ENCODE measurements around the gene CAV3. TPM values are rescaled to one million over a fixed set of nuclear protein-coding genes. Genes with fewer than 3 reads are reported as not detected.
A peak's percentile ranks its signal among the peaks of the same experiment; 100 is the strongest.

The CAV3 gene
- total RNA-seq, 8 experiments from 2014 or later: 0.25 to 0.77 (median 0.46) TPM; not detected in 4

DNA sequence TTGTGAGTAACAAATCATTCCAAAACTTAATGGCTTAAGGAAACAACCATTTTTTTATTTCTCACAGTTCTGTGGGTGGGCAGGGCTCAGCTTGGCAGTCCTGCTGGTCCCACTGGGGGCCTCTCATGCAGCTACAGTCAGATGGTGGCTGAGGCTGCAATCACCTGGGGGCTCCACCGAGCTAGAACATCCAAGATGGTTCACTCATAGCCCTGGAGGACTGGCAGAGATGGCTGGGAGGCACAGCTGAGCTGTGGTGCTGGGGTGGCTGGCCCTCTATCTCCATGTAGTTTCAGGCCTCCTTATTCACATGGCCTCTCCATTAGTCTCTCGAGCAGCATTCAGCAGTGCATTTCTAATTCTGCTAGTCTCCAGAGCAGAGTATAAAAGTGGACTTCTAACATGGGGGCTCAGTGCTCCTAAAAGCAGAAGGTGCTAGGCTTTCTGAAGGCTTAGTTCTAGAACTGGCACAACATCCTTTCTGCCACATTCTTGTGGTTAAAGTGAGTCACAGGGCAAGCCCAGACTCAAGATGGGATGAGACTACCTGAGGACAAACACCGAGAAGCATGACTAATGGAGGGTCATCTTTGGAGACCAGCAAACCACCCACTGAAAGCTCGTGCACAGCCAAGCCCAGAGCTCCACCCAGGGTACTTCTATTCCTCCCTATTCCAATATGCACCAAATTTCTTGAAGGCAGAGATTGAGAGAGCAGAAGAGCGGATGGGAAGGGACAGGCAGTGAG, 6.3 kb downstream of the CAV3 start:
- no peak overlapping the region for H3K4me3 ChIP-seq
- in situ Hi-C loops (cut with MboI; ENCODE audit: low pct_unique_long_range_greater_than_20kb in 2 of 9, low sequenced_read_pairs in 9 of 9, unreplicated experiment in 9 of 9): no loop called here
- peak in 2 of 8 experiments; percentile 54 to 66 for ATAC-seq (replicated peaks in 6 of 8)
- H3K27ac ChIP-seq: no peak overlapping the region
- peaks cover 9 to 13% of the 10 kb centered on the region in 2 donors for H3K4me1 ChIP-seq (replicated peaks in 1 of 2)
- WGBS, 10 experiments: 0 to 100% (median 14%) methylated on average over 1 to 4 of the region's 5 CpGs; no CpG with 5 or more reads in 5 of the 10 experiments

DNA sequence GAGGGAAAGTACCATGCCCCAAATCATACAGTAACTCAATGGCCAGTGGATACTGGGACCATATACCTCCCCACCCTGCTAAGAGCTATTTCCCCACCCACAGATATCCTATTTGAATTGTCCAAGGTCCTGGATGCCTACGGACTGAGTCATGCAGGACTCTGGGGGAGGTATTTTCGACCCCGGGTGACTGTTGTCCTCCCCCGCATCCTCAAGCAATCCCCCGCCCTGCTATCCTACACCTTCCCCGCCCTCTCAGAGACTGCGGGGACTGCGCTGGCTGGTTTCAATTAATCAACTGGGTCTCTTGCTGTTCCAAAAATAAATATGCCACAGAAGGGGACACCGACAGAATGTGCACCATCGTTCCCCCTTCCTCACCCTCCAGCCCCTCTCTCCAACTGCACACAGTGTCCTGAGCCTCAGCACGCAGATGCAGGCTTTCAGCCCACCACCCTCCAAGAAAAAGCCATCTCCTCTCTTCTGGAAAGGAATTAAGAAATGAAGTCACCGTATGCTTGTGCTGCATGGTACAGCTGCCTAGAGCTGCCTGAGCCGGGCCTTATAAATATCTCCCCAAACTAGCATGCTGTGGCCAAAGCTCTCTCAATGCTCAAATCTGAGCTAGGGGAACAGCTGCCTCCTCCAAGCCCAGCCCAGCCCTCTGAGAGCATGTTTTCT, 8.1 kb downstream of the CAV3 start:
- no peak overlapping the region for H3K27ac ChIP-seq
- 0 to 14% (median 10%) methylated on average over 1 to 4 of the region's 13 CpGs; no CpG with 5 or more reads in 6 of the 10 experiments for WGBS, 10 experiments
- peak overlapping the region in 1 of 5 donors; percentile 5 for H3K4me3 ChIP-seq
- peak; percentile 72 to 98 (median 96) for ATAC-seq (replicated peaks in 6 of 8)
- in situ Hi-C loops (cut with MboI; ENCODE audit: low pct_unique_long_range_greater_than_20kb in 2 of 9, low sequenced_read_pairs in 9 of 9, unreplicated experiment in 9 of 9): no loop called here
- H3K4me1 ChIP-seq (replicated peaks in 1 of 2): peaks cover 9 to 13% of the 10 kb centered on the region in 2 donors

DNA sequence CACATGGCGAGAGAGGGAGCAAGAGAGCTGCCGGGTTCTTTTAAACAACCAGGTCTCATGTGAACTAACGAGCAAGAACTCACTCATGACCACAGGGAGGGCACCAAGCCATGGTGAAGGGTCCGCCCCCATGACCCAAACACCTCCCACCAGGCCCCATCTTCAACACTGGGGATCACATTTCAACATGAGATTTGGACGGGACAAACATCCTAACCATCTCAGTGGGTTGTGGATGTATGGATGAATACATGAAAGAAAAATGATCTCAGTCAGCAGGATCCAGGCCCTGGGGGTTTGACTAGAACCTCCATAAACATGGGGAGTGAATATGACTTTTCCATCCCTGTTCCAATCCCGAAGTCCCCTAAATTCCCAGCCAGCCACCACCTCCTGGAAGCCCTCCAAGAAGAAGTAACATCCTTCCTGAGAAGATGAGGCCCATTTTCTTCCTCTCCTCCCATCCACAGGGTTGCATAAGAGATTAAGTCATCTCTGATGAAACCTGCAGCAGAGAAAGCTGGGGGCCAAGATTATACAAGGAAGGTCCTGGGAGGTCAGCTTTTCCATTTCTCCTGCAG, 9.5 kb downstream of the CAV3 start:
- in situ Hi-C loops (cut with MboI; ENCODE audit: low pct_unique_long_range_greater_than_20kb in 2 of 9, low sequenced_read_pairs in 9 of 9, unreplicated experiment in 9 of 9): no loop called here
- Histone ChIP-seq H3K27ac (no peak overlapping the region), H3K4me3 (no peak overlapping the region), H3K4me1 (replicated peaks in 1 of 2) (peaks cover 9 to 13% of the 10 kb centered on the region in 2 donors)
- ATAC-seq (replicated peaks in 6 of 8): no peak
- 45 to 100% (median 86%) methylated on average over 2 to 5 of the region's 6 CpGs; no CpG with 5 or more reads in 5 of the 10 experiments for WGBS, 10 experiments

DNA sequence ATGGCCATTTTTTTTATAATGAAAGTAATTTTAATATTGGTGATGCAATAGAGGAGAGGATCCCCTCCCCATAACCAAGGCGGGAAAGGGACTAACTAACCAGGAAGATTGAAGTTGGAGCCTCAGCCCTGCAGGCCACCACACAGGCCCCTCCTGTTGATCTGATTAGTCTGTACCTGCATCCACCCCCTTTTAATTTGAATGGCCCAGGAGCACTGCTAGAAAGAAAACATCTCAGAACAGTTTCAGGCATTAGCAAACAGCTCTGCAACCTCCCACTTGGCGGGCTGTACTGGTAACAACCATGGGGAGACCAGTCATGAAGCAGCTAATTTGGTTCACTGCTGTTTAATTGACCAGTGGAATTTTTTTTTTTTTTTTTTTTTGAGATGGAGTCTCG, 10.3 kb downstream of the CAV3 start:
- Histone ChIP-seq H3K27ac (no peak overlapping the region), H3K4me3 (no peak overlapping the region), H3K4me1 (replicated peaks in 1 of 2) (peaks cover 9 to 13% of the 10 kb centered on the region in 2 donors)
- 80 to 100% (median 98%) methylated on average over 1 to 3 of the region's 3 CpGs; no CpG with 5 or more reads in 2 of the 10 experiments for WGBS, 10 experiments
- in situ Hi-C loops (cut with MboI; ENCODE audit: low pct_unique_long_range_greater_than_20kb in 2 of 9, low sequenced_read_pairs in 9 of 9, unreplicated experiment in 9 of 9): no loop called here
- no peak for ATAC-seq (replicated peaks in 6 of 8)

DNA sequence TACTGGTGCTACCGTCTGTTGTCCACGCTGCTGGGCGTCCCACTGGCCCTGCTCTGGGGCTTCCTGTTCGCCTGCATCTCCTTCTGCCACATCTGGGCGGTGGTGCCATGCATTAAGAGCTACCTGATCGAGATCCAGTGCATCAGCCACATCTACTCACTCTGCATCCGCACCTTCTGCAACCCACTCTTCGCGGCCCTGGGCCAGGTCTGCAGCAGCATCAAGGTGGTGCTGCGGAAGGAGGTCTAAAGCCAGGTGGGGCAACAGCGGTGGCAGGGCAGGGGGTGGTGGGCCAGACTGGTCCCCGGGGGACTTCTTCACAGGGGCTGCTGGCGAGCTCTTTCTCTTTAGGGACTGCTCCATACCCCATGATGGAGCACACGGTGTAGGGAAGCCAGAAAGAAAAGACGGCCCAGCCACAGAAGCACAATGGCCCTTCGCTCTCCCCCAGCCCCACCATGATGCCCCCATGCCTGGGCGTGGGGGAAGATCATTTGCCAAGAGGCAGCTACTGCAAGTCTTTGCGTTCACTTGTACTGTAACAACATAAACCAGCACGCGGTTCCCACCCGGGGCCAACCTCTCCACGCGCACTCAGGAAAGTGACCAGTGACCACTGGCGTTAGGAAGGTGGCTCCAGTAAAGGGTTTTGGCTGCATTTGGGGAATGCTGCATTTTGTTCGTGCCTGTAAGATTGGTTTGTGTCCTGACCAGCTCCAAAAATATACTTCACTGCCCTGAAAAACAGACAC, 12.2 kb downstream of the CAV3 start:
- Histone ChIP-seq H3K27ac (no peak overlapping the region), H3K4me3 (no peak overlapping the region), H3K4me1 (replicated peaks in 1 of 2) (peaks cover 9 to 13% of the 10 kb centered on the region in 2 donors)
- no peak for ATAC-seq (replicated peaks in 6 of 8)
- WGBS, 10 experiments: 70 to 100% (median 100%) methylated on average over 1 to 13 of the region's 25 CpGs; no CpG with 5 or more reads in 3 of the 10 experiments
- in situ Hi-C loops (cut with MboI; ENCODE audit: low pct_unique_long_range_greater_than_20kb in 2 of 9, low sequenced_read_pairs in 9 of 9, unreplicated experiment in 9 of 9): no loop called here

DNA sequence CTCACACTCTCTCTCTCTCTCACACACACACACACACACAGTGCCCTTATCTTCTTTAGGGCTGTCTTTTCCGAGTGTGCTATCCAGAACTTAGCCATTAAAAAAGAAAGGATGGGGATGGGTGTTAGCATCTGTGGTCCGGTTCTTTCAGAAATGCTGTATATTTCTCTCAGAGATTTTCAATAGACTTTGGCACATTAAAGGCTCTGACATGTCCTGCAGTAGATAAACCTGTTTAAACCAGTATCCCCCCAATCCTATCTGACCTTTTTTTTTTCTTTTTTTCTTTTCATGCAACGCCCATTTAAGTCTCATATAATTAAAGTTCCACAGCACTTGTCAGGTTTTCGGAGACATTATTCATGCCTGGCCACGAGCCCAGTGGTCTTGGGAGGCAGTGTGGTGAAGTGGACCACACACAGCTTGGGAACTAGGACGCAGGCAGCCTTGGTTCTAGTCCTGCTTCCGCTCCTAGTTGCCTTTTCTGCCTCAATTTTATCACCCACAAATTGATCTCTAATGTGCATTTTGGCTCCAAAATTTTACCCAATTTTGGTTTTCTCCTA, 13.3 kb downstream of the CAV3 start:
- H3K4me1 ChIP-seq (replicated peaks in 1 of 2): peaks cover 3 to 8% of the 10 kb centered on the region in 2 donors
- no peak for ATAC-seq (replicated peaks in 6 of 8)
- 42 to 100% (median 69%) methylated on average over 1 to 7 of the region's 7 CpGs; no CpG with 5 or more reads in 1 of the 10 experiments for WGBS, 10 experiments
- no peak overlapping the region for H3K27ac ChIP-seq
- no peak overlapping the region for H3K4me3 ChIP-seq
- in situ Hi-C loops (cut with MboI; ENCODE audit: low pct_unique_long_range_greater_than_20kb in 2 of 9, low sequenced_read_pairs in 9 of 9, unreplicated experiment in 9 of 9): no loop called here

DNA sequence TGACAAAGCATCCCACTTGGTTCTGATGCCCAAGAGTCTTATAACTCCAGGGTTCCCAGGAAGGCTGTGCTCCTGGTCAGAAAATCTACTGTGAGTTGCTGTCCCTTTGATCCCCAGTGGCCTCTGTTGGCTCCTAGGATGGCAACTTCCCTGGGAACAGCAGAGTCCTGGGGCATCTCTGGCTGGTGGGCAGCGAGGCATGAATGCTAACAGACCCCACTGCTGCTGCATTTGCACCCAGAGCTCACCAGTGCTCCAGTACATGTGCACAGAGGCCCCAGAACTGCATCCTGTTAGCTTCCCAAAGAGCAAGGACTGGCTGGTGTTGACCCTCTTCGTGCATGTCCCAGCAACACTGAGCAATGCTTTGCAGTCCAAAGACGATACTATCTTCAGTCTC, 15.7 kb downstream of the CAV3 start:
- Histone ChIP-seq H3K27ac (no peak overlapping the region), H3K4me3 (no peak overlapping the region), H3K4me1 (replicated peaks in 1 of 2) (no peaks in the 10 kb centered on the region)
- in situ Hi-C loops (cut with MboI; ENCODE audit: low pct_unique_long_range_greater_than_20kb in 2 of 9, low sequenced_read_pairs in 9 of 9, unreplicated experiment in 9 of 9): no loop called here
- ATAC-seq (replicated peaks in 6 of 8): no peak
- WGBS, 10 experiments: 58 to 100% (median 82%) methylated on average over 1 to 2 of the region's 3 CpGs; no CpG with 5 or more reads in 6 of the 10 experiments

DNA sequence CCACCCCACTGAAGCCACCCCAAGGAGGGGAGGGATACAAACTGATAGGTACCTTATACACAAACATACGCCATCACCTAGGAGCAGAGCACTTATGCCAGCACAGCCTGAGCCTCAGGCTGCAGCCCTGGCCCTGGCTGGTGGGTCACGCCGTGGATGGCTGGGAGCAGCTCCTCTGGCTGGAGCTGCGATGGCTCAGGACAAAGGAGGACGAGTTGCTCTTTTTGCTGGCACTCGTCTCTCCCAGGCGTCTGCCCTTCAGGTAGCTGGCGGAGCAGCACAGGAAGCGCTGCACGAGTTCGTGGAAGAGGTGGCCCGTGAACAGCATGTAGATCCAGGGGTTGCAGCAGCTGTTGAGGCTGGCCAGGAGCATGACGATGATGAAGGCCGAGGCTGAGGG, 19.2 kb downstream of the CAV3 start:
- 80 to 100% (median 84%) methylated on average over 1 to 5 of the region's 14 CpGs; no CpG with 5 or more reads in 4 of the 10 experiments for WGBS, 10 experiments
- no peak overlapping the region for H3K4me3 ChIP-seq
- in situ Hi-C loops (cut with MboI; ENCODE audit: low pct_unique_long_range_greater_than_20kb in 2 of 9, low sequenced_read_pairs in 9 of 9, unreplicated experiment in 9 of 9): no loop called here
- H3K27ac ChIP-seq: no peak overlapping the region
- ATAC-seq (replicated peaks in 6 of 8): no peak
- H3K4me1 ChIP-seq (replicated peaks in 1 of 2): no peaks in the 10 kb centered on the region

DNA sequence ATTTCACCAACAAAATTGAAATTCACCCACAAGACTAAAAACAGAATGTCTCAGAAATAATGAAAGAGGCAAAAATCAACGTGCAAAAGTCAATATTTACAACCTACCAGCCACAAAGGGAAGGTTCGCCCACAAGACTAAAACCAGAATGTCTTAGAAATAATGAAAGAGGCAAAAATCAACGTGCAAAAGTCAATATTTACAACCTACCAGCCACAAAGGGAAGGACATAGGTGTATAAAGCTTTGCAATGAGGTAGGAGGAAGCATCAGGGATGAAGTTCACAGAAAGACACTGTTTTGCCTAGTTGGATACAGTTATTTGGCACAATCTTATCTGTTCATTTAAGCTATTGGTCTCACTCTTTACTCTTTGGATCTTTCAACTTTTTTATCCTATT, 21.5 kb downstream of the CAV3 start:
- no peak for ATAC-seq (replicated peaks in 6 of 8)
- Histone ChIP-seq H3K4me1 (replicated peaks in 1 of 2) (peaks cover 4 to 15% of the 10 kb centered on the region in 2 donors), H3K4me3 (no peak overlapping the region), H3K27ac (no peak overlapping the region)
- in situ Hi-C loops (cut with MboI; ENCODE audit: low pct_unique_long_range_greater_than_20kb in 2 of 9, low sequenced_read_pairs in 9 of 9, unreplicated experiment in 9 of 9): no loop called here
- 0 to 88% (median 66%) methylated on average over 1 to 3 of the region's 3 CpGs for WGBS, 10 experiments

DNA sequence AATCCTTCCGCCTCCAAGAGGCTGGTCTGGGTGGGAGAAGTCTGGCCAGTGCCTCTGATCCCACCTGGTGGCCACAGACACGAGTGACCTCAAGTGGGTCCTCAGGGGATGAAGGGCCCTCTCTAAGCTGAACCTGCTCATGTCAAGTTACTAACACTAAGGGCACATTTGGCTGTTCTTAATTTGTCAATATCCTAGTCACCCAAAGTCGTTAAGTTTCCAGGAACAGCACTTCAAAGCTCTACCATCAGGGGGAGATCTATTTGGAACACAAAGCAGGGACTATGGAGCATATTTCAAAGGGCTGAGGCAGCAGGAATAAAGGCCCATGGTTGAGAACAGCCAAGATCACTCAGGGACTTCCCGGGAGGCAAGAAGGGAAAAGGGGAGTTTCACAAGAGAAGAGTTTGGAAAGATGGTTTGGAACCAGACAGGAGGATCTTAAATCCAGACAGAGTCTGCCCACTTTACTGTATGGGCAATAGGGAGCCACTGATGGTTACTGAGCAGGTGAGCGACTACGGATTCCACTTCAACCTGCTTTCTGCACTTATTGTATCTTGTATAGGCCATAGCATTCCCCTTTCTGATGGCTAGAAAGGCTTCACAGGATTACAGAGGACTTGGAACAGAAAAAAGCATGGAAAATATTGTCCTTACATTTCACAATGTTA, 22.1 kb downstream of the CAV3 start:
- in situ Hi-C loops (cut with MboI; ENCODE audit: low pct_unique_long_range_greater_than_20kb in 2 of 9, low sequenced_read_pairs in 9 of 9, unreplicated experiment in 9 of 9): no loop called here

DNA sequence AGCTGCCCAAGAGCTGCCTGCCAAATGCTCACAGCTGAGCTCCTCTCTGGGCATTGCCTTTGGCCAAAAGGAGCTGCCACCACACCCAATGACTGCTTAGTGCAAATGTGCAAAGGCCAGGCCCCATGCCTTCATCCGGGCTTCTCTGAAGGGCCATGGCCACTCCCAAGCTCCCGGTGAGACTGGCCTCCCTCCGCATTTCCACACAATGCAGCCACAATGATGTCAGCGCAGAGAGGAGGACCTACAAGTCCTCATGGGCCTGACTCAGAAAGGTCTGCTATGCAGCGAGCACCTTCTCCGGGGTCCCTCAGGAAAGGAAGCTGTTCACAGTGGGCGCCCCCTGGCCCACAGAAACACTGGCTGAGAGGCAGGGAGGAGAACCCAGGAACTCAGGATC, 23.1 kb downstream of the CAV3 start:
- peaks cover 4 to 15% of the 10 kb centered on the region in 2 donors for H3K4me1 ChIP-seq (replicated peaks in 1 of 2)
- H3K4me3 ChIP-seq: no peak overlapping the region
- 60 to 100% (median 87%) methylated on average over 1 to 6 of the region's 7 CpGs; no CpG with 5 or more reads in 6 of the 10 experiments for WGBS, 10 experiments
- in situ Hi-C loops (cut with MboI; ENCODE audit: low pct_unique_long_range_greater_than_20kb in 2 of 9, low sequenced_read_pairs in 9 of 9, unreplicated experiment in 9 of 9): no loop called here
- ATAC-seq (replicated peaks in 6 of 8): peak in 4 of 8 experiments; percentile 18 to 89 (median 76)
- H3K27ac ChIP-seq: no peak overlapping the region

More for the DNA sequence above, 22.1 kb downstream of the CAV3 start:
- Histone ChIP-seq H3K4me3 (no peak overlapping the region), H3K4me1 (replicated peaks in 1 of 2) (peaks cover 4 to 15% of the 10 kb centered on the region in 2 donors), H3K27ac (no peak overlapping the region)
- 45 to 90% (median 67%) methylated on average over 2 to 6 of the region's 6 CpGs; no CpG with 5 or more reads in 2 of the 10 experiments for WGBS, 10 experiments
- ATAC-seq (replicated peaks in 6 of 8): no peak

All from motor neuron (in vitro differentiated cells).